Measurements from ENCODE around the gene TSEN2.

GRCh38 chr3:12476238-12476897, 7.9 kb upstream of the TSEN2 start:
- TF ChIP-seq POLR2A (IDR thresholded peaks at IDR 0.05): no peak
- no peak for TF ChIP-seq CTCF (IDR thresholded peaks at IDR 0.05)

All from stomach (tissue), 4 donors.